ENCODE measurements around the gene CLBA1.

CLBA1 gene

DNA sequence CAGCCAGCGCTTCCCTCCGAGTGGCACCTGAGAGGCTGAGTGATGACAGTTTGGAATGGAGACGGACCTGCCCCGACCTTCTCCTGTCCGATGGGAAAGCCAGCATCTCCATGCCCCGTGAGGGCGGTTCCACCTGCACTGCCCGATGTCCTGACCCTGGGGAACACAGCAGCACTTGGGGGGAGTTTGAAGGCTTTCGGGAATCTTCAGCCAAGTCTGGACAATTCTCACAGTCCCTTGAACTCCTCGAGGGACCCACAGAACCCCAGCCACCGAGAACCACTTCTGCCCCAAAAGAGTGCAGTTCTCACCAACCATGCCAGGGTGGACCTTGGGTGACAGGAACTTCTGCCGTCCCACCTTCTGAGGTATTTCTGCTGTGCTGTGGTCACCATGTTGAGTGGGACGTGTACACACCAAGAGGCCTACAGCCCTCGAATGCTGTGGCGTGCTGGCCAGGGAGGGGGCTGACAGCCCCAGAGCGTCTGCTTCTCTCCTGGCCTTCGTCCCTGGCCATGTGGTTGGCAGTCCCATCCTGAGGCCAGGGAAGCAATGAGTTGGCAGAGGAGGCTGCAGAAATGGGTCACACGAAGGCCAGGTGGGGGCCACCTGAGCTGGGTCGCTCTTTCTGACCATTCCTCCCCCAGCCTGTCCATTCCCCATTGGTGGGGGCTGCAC, 1.0 kb downstream of the CLBA1 start:
- no peak for DNase-seq (ENCODE audit: extremely low read depth, low read depth)
- TF ChIP-seq, protein P1, sequence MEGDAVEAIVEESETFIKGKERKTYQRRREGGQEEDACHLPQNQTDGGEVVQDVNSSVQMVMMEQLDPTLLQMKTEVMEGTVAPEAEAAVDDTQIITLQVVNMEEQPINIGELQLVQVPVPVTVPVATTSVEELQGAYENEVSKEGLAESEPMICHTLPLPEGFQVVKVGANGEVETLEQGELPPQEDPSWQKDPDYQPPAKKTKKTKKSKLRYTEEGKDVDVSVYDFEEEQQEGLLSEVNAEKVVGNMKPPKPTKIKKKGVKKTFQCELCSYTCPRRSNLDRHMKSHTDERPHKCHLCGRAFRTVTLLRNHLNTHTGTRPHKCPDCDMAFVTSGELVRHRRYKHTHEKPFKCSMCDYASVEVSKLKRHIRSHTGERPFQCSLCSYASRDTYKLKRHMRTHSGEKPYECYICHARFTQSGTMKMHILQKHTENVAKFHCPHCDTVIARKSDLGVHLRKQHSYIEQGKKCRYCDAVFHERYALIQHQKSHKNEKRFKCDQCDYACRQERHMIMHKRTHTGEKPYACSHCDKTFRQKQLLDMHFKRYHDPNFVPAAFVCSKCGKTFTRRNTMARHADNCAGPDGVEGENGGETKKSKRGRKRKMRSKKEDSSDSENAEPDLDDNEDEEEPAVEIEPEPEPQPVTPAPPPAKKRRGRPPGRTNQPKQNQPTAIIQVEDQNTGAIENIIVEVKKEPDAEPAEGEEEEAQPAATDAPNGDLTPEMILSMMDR (IDR thresholded peaks at IDR 0.05; ENCODE audit: low read depth, low read length): no peak

DNA sequence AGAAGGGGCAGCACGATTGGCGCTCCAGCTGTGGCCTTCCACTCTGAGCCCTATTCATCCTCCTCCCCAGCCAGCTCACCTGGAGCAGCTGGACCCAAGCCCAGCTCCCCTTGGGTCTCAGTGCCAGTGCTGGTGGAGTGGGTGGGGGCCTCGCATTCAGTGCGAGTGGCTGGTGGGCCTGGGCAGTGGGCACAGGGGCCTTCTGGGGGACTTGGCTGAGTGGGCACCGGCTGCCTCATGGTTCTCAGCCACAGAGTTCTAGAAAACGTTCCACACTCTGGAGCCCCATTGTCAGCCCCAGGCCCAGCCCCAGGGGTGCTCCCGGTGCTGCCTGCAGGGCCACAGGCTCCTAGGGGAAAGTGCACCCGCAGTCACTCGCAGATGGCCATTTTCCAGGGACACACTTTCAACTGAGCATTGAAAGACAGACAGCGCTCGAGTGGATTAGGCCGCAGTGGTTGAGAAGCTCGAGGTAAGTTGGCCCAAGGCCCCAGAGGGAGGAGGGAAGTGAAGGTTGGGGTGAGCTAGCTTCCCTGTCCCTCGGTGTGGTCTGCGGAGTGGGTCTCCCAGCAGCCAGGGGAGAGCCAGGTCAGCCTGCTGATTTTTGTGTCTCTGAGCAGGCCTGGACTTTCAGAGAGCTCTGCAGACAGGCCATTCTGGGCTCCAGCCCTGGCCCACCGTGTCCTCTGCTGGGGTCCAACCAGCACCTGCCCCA, 3.8 kb downstream of the CLBA1 start:
- DNase-seq (ENCODE audit: extremely low read depth, low read depth): no peak
- TF ChIP-seq, protein P1 (IDR thresholded peaks at IDR 0.05; ENCODE audit: low read depth, low read length): no peak

DNA sequence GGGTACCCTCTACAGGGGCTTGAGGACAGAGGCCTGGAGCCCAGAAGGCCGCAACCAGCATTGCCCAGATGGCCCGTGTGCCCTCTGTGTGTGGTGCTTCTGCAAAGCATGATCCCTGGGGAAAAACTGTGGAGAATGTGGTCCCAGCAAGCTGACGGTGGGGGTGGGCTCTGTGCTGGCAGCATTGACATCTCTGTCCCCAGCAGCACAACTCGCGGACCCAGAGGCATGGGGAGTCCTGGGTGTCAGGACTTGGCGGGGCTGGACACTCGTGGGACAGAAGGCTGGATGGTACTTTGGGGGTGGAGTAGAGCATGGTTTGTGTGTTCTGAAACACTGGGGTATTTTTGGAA, 4.3 kb downstream of the CLBA1 start:
- TF ChIP-seq, protein P1 (IDR thresholded peaks at IDR 0.05; ENCODE audit: low read depth, low read length): no peak
- DNase-seq (ENCODE audit: extremely low read depth, low read depth): no peak

DNA sequence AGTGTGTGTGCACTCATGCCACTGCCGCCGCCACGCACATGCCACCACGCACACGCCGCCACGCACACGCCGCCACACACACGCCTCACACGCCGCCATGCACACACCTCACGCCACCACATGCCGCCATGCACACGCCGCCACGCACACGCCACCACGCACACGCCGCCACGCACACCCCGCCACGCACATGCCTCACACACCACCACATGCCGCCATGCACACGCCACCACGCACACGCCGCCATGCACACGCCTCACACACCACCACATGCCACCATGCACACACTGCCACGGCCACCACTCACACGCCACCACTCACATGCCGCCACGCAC, 6.3 kb downstream of the CLBA1 start:
- TF ChIP-seq, protein P1 (IDR thresholded peaks at IDR 0.05; ENCODE audit: low read depth, low read length): no peak
- no peak for DNase-seq (ENCODE audit: extremely low read depth, low read depth)

DNA sequence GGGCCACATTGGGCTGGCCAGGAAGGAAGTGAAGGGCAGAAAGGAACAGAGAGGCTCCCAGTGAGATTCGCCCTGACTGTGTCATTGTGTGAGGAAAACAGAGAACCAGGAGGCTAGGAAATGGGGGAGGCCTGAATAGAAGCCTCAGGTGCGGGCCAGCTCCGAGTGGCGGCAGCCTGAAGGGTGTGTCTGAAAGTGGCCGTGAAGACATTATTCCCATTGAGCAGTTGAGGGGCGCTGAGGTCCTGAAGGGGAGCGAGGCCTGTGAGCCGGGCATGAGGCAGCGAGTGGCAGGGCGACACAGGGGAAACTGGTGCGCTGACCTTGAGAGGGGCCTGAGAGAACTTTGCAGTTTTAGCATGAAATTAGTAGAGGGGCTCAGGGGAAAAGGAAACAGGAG, 6.9 kb downstream of the CLBA1 start:
- TF ChIP-seq, protein P1 (IDR thresholded peaks at IDR 0.05; ENCODE audit: low read depth, low read length): no peak
- no peak for DNase-seq (ENCODE audit: extremely low read depth, low read depth)

DNA sequence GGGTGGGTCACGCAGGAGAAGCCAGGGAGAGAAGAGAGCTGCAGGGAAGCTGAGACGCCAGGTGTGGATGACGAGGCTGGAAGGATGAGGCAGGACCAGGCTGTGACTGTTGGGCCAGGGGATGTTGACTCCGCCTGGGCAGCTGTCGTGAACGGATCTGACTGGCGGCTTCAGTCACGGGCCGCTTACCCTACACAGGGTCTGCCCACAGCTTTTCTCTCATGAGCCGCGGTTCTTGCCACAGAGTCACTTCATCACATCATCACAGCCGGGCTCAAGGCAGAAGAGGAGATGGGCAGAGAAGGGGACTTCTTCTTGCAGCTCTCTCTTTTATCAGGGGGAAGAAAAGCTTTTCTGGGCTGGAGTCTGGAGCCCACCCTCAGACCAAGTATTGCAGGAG, 7.7 kb downstream of the CLBA1 start:
- DNase-seq (ENCODE audit: extremely low read depth, low read depth): no peak
- TF ChIP-seq, protein P1 (IDR thresholded peaks at IDR 0.05; ENCODE audit: low read depth, low read length): no peak

DNA sequence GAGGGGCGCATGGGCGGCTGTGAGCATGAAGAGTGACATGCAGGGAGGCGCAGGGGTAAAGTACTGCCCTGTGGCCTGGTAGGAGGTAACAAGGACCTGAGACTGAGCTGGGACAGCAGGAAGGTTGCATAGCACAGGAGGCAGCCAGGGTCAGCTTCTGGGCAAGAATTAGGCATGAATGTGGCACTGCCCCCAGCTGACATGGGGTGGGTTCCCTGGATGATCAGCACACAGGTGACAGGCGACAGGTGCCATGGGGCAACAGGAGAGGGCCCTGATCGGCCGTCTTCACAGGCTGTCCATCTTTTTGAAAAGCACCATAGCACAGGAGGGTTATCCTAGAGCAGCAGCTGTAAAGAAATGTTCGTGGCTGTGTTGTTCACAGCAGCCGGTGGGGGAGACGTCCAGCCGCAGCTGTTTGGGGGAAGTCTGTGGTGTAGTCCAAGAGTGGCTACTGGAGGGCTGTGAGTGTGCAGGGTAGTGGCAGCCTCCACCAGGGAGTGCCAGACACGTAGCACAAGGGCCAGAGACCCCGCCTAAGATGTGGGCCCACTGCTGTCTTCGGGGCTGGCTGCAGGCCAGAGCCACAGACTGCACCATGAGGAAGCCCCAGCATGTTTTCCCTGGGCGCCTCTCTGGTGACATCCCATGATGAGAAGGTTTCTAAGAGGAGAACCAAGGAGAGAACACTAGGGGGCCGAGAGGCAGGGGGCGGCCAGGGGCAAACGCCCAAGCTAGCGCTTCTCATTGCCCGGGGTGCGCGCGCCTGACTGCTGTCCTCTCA, 8.4 kb downstream of the CLBA1 start:
- DNase-seq (ENCODE audit: extremely low read depth, low read depth): no peak
- TF ChIP-seq, protein P1 (IDR thresholded peaks at IDR 0.05; ENCODE audit: low read depth, low read length): no peak

Measured in AG09319 (cell line).